Esophagus muscularis mucosa (tissue), 3 donors: Measurements from ENCODE around the gene CLIC5.

Experiments used
- CTCF ChIP-seq, 3 experiments: fragments of 200-600 bp in 2 of 3; fragments of 450-650 bp in 1 of 3; sonication (generic) in 2 of 3; IDR thresholded peaks; one replicate each; pipeline ENCODE4 v1.5.1; 2017 to 2019; ENCODE audit warnings: antibody characterized with exemption in 3 of 3, mild to moderate bottlenecking in 2 of 3, moderate library complexity in 1 of 3
- POLR2A ChIP-seq: fragments of 450-650 bp; IDR thresholded peaks from one replicate; pipeline ENCODE4 v1.6.1; 2017; ENCODE audit warnings: antibody characterized with exemption, moderate library complexity, mild to moderate bottlenecking, low read depth

- TF ChIP-seq CTCF (IDR thresholded peaks at IDR 0.05): no peak
- no peak for TF ChIP-seq POLR2A
These were observed 44.4 kb downstream of the CLIC5 start for GRCh38 chr6:45971287-45971686.
